GM12875 (cell line): ENCODE measurements around the gene EHHADH.
A peak's percentile ranks its signal among the peaks of the same experiment; 100 is the strongest.

Source experiments
- H3K4me3 ChIP-seq: one replicate; pipeline ENCODE4 v1.5.1; 2011; ENCODE audit warnings: low read depth, low read length, control low read depth
- CTCF ChIP-seq: IDR thresholded peaks from 2 replicates; pipeline ENCODE4 v1.5.1; 2011; ENCODE audit warnings: low read depth, mild to moderate bottlenecking, control low read depth, inconsistent platforms, low read length, moderate library complexity, borderline replicate concordance; ENCODE audit not compliant: insufficient read depth

The EHHADH gene

DNA sequence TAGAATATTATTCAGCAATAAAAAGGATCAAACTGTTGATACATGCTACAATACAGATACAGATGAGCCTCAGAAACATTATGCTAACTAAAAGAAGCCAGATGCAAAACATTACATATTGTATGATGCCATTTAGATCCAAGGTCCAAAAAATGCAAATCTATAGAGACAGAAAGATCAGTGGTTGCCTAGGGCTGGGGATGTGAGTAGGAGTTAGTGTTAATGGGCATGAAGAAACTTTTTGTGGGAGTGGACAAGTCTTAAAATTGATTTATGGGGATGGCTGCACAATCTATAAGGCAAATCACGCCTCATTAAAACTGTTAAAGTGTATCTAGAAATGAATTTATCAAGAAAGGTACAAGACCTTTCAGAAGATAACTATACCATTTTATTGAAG is 45.0 kb downstream of the EHHADH start:
- no peak for TF ChIP-seq CTCF
- H3K4me3 ChIP-seq: no peak overlapping the region

DNA sequence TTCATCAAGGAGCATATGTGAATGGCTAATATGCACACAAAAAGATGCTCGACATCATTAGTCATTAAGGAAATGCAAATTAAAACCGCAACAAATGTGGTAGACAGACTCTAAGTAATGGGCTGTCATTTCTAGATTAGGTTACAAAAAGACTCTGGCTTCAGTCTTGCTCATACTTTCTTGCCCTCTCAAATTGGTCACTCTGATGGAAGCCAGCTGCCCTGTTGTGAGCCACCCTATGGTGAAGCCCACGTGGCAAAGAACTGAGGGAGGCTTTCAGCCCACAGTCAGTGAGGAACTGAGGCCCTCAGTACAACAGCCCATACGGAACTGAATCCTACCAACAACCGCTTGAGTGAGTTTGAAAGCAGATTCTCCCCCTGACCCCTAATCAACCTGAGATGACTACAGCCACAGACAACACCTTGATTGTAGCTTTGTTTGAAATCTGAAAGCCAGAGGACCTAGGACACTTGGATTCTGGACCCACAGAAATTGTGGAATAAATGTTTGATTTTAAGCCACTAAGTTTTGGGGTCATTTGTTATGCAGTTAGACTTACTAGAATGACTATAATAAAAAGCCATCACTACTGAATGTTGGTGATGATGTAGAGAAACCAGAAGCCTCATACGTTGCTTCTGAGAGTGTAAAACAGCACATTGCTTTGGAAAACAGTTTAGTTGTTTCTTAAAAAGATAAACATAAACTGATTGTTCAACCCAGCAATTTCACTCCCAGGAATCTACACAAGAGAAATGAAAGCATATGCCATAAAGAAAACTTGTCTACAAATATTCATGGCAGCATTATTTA is 45.7 kb downstream of the EHHADH start:
- TF ChIP-seq CTCF: no peak
- H3K4me3 ChIP-seq: no peak overlapping the region

DNA sequence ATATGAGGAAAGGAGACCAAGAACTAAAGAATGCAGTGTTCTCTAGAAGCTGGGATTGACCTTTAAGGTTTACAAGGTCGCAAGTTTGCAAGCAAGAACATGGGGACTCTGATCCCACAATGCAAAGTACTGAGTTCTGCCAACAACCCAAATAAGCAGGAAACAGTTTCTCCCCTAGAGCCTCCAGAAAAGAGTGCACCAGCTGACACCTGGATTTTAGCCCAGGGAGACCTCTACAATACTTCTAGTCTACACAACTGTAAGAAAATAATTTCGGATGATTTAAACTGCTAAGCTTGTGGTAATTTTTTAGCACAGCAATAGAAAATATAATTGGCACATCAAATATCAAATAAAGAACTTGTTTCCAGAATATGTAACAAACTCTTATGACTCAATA is 46.4 kb downstream of the EHHADH start:
- no peak overlapping the region for H3K4me3 ChIP-seq
- TF ChIP-seq CTCF: no peak

GRCh38 chr3:185205865-185206264 is 48.0 kb downstream of the EHHADH start:
- no peak overlapping the region for H3K4me3 ChIP-seq
- no peak for TF ChIP-seq CTCF

- H3K4me3 ChIP-seq: no peak overlapping the region
- TF ChIP-seq CTCF: no peak
These were observed 49.0 kb downstream of the EHHADH start for GRCh38 chr3:185204894-185205293.

DNA sequence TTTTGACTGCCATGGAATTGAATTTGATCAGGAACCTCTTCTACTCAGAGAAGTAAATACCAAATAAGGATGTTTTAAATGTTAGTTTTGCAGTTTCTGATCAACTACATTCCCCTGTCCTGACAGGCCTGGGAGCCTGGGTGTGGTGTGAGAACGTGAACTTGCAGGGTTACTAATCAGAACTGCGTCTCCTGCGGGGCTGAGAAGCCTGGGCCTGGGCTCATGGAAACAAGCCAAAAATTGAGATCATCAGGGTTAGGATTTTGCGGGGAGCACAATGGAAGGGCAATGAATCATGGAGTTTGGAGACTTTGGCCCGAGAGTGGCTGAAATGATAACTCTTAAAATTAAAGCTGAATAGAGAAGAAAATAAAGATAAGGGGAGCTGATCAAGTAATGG is 53.2 kb downstream of the EHHADH start:
- no peak for TF ChIP-seq CTCF
- no peak overlapping the region for H3K4me3 ChIP-seq

GRCh38 chr3:185199671-185200070 is 54.2 kb downstream of the EHHADH start:
- TF ChIP-seq CTCF: 0 out of 2 replicates have a peak, but pooled peaks have one; percentile 13
- H3K4me3 ChIP-seq: no peak overlapping the region
